Stimulated activated CD4-positive, alpha-beta T cell treated with anti-CD3 and anti-CD28 coated beads, Interleukin-15, amount 100 ng/mL, for 24 hours (primary cell): Measurements from ENCODE around the gene RNF224.

Experiments used
- DNase-seq: peaks from one replicate; pipeline ENCODE4 v3.0.0-alpha.2; 2020

The RNF224 gene

DNA sequence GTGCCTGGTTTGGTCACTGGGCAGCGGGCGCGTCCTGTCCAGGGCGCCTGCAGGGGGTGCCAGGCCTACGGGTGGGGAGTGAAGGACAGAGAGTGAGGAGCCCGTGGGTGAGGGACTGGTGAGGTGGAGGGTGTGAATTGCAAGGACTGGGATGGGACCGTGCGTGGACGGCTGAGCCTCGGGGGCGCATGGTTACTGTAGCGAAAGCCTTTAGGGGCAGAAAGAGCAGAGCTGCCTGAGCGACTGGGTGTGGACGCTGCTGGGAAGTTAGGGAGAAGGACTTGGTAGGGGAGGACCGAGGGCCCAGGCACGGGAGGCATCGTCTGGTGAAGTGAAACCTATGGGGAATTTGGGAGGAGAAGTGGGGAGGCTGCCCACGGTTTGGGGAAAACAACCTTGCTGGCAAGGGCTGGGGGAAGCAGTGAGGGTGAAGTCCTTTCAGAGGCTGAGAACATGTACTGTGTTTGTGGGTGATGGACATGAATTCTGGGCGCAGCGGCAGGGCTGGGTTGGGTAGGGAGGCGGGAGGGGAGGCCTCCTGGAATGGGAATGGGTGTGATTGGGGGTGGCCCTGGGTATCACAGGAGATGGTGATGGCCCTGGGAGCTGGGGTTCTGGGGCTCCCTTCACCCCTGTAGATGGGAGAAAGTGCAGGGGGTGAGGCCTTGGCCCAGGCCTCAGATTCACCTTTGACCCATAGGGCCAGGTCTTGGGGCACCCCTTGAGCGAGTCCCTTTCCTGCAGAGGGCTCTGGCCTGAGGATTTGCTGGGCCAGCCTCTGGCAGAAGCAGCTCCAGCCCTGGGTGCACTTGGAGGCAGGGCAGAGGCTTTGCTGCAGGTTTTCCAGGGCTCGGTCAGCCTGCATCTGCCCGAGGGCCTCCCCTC is 48.5 kb downstream of the RNF224 start:
- DNase-seq = no peak

GRCh38 chr9:137276473-137277328 is 49.4 kb downstream of the RNF224 start:
- no peak for DNase-seq

GRCh38 chr9:137277329-137278041 is 50.2 kb downstream of the RNF224 start, which contains the start of gene TOR4A:
TOR4A (plus strand) TSS chr9:137277726; CDS start chr9:137278690, 964 bp downstream.
- DNase-seq = peak; percentile 67

DNA sequence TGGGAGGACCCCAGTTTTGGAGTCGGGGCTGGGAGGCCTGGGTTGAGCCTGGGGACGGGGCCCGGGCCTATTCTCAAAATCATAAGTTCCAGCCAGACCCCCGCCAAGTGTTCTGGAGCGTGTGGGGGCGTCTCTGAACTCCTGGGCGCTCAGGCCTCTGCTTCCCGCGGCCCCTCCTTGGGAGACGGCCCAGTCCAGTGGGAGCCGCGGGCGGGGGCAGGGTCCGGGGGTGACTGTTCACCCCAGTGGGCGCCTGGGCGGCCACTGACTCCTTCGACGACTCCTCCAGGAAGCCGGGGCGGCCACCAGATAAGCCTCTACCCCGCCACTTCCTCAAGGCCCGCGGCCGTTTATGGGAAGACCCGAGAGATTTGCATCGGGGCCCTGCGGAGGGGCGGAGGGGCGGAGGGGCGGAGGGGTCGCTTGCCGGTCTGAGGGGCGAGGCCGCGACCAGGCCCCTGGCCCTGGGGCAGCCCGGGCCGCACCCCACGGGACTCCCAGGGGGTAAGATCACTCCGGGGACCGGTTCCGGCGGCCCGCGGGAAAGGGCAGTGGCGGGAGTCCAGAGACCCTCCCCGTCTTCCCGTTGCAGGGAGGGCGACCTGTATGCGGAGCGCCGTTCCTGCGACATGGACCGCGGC is 50.9 kb downstream of the RNF224 start:
- DNase-seq = no peak
